MM.1S (cell line): ENCODE measurements around the gene NINJ2.

Experiments
- DNase-seq: peaks from one replicate; pipeline ENCODE4 v3.0.0-alpha.2; 2015
- H2AFZ ChIP-seq: fragments of 300-600 bp; sonication (generic); 2 replicates; pipeline ENCODE4 v1.6.0; 2016; ENCODE audit warnings: antibody characterized with exemption, low read length
- H3F3A ChIP-seq: fragments of 300-600 bp; sonication (generic); 2 replicates; pipeline ENCODE4 v1.6.1; 2016; ENCODE audit warnings: mild to moderate bottlenecking, antibody characterized with exemption, low read length, moderate library complexity, mixed read lengths; ENCODE audit not compliant: insufficient read depth
- H3K27ac ChIP-seq: fragments of 300-600 bp; sonication (generic); 2 replicates; pipeline ENCODE4 v1.5.1; 2016; ENCODE audit warnings: mild to moderate bottlenecking, low read length
- H3K27me3 ChIP-seq: fragments of 300-600 bp; sonication (generic); replicated peaks from 2 replicates; pipeline ENCODE4 v1.6.0; 2016; ENCODE audit warnings: low read length; ENCODE audit not compliant: insufficient read depth
- H3K36me3 ChIP-seq: fragments of 300-600 bp; sonication (generic); replicated peaks from 2 replicates; pipeline ENCODE4 v1.6.1; 2016; ENCODE audit warnings: mild to moderate bottlenecking, low read length, mixed read lengths; ENCODE audit not compliant: insufficient read depth
- H3K4me1 ChIP-seq: fragments of 300-600 bp; sonication (generic); 2 replicates; pipeline ENCODE4 v1.6.1; 2016; ENCODE audit warnings: low read length, mixed read lengths
- H3K4me2 ChIP-seq: fragments of 300-600 bp; sonication (generic); 2 replicates; pipeline ENCODE4 v1.6.0; 2016; ENCODE audit warnings: low read depth, low read length
- H3K4me3 ChIP-seq: fragments of 300-600 bp; sonication (generic); 2 replicates; pipeline ENCODE4 v1.5.1; 2016; ENCODE audit warnings: low read length, mixed read lengths
- H3K79me2 ChIP-seq: fragments of 300-600 bp; sonication (generic); 2 replicates; pipeline ENCODE4 v1.6.1; 2016; ENCODE audit warnings: mixed run types, low read length, mixed read lengths
- H3K9ac ChIP-seq: fragments of 300-600 bp; sonication (generic); 2 replicates; pipeline ENCODE4 v1.6.1; 2016; ENCODE audit warnings: low read length, mixed read lengths
- H3K9me2 ChIP-seq: fragments of 300-600 bp; sonication (generic); replicated peaks from 2 replicates; pipeline ENCODE4 v1.6.1; 2016; ENCODE audit warnings: mild to moderate bottlenecking, low read length, mixed read lengths; ENCODE audit not compliant: insufficient read depth
- H3K9me3 ChIP-seq: fragments of 300-600 bp; sonication (generic); replicated peaks from 2 replicates; pipeline ENCODE4 v1.6.1; 2016; ENCODE audit warnings: mild to moderate bottlenecking, low read length, mixed read lengths; ENCODE audit not compliant: insufficient read depth
- H4K20me1 ChIP-seq: fragments of 300-600 bp; sonication (generic); 2 replicates; pipeline ENCODE4 v1.6.1; 2016; ENCODE audit warnings: mild to moderate bottlenecking, low read length, moderate library complexity, mixed read lengths; ENCODE audit not compliant: insufficient read depth
- EZH2 ChIP-seq: fragments of 300-600 bp; sonication (generic); optimal IDR thresholded peaks from 2 replicates; pipeline ENCODE3; 2017; ENCODE audit warnings: low read depth, mild to moderate bottlenecking, antibody characterized with exemption, low read length, mixed read lengths
- EZH2phosphoT487 ChIP-seq: fragments of 300-600 bp; sonication (generic); IDR thresholded peaks from 2 replicates; pipeline ENCODE4 v1.6.1; 2018; ENCODE audit warnings: antibody characterized with exemption, low read length
- TF ChIP-seq, protein P1 (sequence below): fragments of 300-600 bp; sonication (generic); IDR thresholded peaks from 2 replicates; pipeline ENCODE4 v1.5.1; 2016; ENCODE audit warnings: antibody characterized with exemption, low read length, mixed read lengths

Gene NINJ2

DNA sequence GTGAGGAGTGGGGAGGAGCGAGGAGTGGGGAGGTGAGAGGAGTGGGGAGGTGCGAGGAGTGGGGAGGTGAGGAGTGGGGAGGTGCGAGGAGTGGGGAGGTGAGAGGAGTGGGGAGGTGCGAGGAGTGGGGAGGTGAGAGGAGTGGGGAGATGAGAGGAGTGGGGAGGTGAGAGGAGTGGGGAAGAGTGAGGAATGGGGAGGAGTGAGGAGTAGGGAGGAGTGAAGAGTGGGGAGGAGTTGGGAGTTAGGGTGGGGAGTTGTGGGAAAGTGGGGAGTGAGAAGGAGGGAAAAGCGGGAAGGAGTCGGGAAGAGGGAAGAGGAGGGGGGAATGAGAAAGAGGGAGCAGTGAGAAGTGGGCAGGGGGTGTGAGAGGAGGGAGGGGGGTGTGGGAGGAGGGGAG lies 117.4 kb downstream of the NINJ2 start:
- Histone ChIP-seq H3K4me1 (no peaks in the 10 kb centered on the region), H3K4me3 (no peak overlapping the region), H3K9ac (no peak overlapping the region), H3K9me2 (no peaks in the 10 kb centered on the region), H4K20me1 (no peaks in the 10 kb centered on the region), H3K9me3 (no peaks in the 10 kb centered on the region), H3K27me3 (peaks cover 52% of the 10 kb centered on the region), H3K27ac (no peak overlapping the region), H3K79me2 (no peaks in the 10 kb centered on the region), H3K36me3 (no peaks in the 10 kb centered on the region), H3K4me2 (no peak overlapping the region), H2AFZ (no peak overlapping the region), H3F3A (no peaks in the 10 kb centered on the region)
- TF ChIP-seq, protein P1, sequence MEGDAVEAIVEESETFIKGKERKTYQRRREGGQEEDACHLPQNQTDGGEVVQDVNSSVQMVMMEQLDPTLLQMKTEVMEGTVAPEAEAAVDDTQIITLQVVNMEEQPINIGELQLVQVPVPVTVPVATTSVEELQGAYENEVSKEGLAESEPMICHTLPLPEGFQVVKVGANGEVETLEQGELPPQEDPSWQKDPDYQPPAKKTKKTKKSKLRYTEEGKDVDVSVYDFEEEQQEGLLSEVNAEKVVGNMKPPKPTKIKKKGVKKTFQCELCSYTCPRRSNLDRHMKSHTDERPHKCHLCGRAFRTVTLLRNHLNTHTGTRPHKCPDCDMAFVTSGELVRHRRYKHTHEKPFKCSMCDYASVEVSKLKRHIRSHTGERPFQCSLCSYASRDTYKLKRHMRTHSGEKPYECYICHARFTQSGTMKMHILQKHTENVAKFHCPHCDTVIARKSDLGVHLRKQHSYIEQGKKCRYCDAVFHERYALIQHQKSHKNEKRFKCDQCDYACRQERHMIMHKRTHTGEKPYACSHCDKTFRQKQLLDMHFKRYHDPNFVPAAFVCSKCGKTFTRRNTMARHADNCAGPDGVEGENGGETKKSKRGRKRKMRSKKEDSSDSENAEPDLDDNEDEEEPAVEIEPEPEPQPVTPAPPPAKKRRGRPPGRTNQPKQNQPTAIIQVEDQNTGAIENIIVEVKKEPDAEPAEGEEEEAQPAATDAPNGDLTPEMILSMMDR, result no peak
- TF ChIP-seq EZH2 (no peak), EZH2phosphoT487 (no peak)
- no peak for DNase-seq

DNA sequence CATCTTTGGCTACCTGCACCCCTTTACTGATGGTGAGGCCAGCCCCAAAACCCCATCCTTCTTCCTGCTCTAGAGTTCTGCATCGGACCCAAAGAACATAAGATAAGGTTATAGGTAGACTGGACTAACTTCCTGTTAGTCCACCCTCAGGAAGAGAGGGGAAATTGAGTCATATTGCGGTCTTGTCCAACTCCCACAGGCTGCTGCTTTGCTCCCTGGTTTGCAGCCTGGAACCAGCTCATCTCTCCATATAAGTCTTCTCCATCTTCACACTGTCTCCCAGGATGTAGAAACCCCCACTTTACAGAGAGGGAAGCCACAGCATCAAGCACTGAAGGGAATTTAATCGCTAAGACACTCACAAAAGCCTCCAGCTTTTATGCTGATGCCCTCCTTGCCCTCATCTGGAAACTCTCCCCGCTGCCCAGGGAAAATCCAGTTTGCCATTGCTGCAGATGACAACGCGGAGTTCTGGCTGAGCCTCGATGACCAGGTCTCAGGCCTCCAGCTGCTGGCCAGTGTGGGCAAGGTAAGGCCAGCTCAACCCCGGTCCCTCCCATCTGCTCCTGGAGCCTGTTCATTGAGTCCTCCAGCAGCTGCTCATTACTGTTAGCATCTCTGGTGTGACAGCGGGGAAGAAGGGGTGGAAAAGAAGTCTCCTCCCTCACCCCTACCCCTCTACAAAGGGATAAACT lies 118.2 kb downstream of the NINJ2 start:
- Histone ChIP-seq H3K79me2 (no peaks in the 10 kb centered on the region), H4K20me1 (no peaks in the 10 kb centered on the region), H3F3A (no peaks in the 10 kb centered on the region), H3K4me1 (no peaks in the 10 kb centered on the region), H3K4me2 (no peak overlapping the region), H3K27me3 (peaks cover 52% of the 10 kb centered on the region), H3K27ac (no peak overlapping the region), H2AFZ (no peak overlapping the region), H3K36me3 (no peaks in the 10 kb centered on the region), H3K9me2 (no peaks in the 10 kb centered on the region), H3K9me3 (no peaks in the 10 kb centered on the region), H3K9ac (no peak overlapping the region), H3K4me3 (no peak overlapping the region)
- no peak for DNase-seq
- TF ChIP-seq EZH2 (no peak), EZH2phosphoT487 (no peak)
- TF ChIP-seq, protein P1, result no peak

GRCh38 chr12:544142-544541 lies 119.1 kb downstream of the NINJ2 start:
- H3K9me2 ChIP-seq, result no peaks in the 10 kb centered on the region
- no peak overlapping the region for H3K27ac ChIP-seq
- DNase-seq, result no peak
- H3K4me1 ChIP-seq, result no peaks in the 10 kb centered on the region
- TF ChIP-seq, protein P1, result no peak
- no peak for TF ChIP-seq EZH2phosphoT487
- H3K79me2 ChIP-seq, result no peaks in the 10 kb centered on the region
- H3K9me3 ChIP-seq, result no peaks in the 10 kb centered on the region
- H3K36me3 ChIP-seq, result no peaks in the 10 kb centered on the region
- H3K9ac ChIP-seq, result no peak overlapping the region
- no peaks in the 10 kb centered on the region for H3F3A ChIP-seq
- H2AFZ ChIP-seq, result no peak overlapping the region
- no peak overlapping the region for H3K4me3 ChIP-seq
- no peak overlapping the region for H3K4me2 ChIP-seq
- peaks cover 52% of the 10 kb centered on the region for H3K27me3 ChIP-seq
- H4K20me1 ChIP-seq, result no peaks in the 10 kb centered on the region
